ENCODE data around the gene ADAM12. TPM values are rescaled to one million over a fixed set of nuclear protein-coding genes. Genes with fewer than 3 reads are reported as not detected.

Gene ADAM12
- total and polyA plus RNA-seq, 10 of the 15 experiments (the other 5 are each of a cell fraction or from before 2014, with no cell fraction given), result under 0.01 to 0.62 (median 0.04) TPM; not detected in 5

DNA sequence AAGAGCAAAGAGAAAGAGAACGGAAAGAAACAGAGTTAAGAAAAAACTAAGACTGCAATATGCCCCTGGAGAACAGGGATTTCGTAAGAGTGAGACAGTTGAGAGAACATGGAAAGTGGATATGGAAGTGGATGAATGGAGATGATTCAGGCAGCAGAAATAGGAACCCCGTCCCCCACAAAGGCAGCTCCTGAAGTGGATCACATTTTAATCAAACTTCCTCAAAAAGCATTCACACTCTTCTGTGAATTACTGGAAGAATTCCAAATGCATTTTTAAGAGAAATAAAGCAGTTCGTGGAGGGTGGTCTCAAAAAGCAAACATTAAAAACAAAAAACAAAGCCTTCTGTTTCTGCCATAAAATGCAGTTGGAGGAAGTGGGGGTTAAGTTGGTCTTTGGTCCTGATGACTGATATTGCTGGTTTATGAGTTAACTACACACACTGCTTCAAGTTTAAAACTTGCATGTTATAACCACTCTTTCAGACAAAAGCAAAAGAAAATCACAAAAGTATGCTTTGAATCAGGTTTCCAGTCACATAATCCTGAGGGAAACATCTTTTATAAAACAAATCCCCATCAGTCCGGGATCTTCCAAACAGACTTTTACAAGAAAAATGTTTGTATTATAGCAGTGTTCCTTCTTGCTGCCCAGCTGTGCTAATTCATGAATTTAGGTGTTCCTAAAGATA lies 277.6 kb downstream of the ADAM12 start:
- no peak overlapping the region for H2AFZ ChIP-seq (ENCODE audit: control insufficient read depth, low read depth, low read length)
- H3K9ac ChIP-seq (ENCODE audit: control insufficient read depth, insufficient read depth, low read length), result no peak overlapping the region
- no peaks in the 10 kb centered on the region for H3K4me1 ChIP-seq (ENCODE audit: control insufficient read depth, insufficient read depth, low read length)
- TF ChIP-seq STAT1 (conservative IDR thresholded peaks at IDR 0.05), result no peak
- intact Hi-C loops (cut with micrococcal nuclease; ENCODE audit: unreplicated experiment), result no loop called here
- ChIA-PET RAD21 (ENCODE audit: unreplicated experiment) (no interaction called here), POLR2A (no interaction called here), SMC1A (ENCODE audit: uncharacterized antibody, unreplicated experiment) (no interaction called here), CTCF (no interaction called here)
- no peaks in the 10 kb centered on the region for H3K27me3 ChIP-seq (replicated peaks in 1 of 2; ENCODE audit: control insufficient read depth in 2 of 2, insufficient read depth in 2 of 2, low read length in 1 of 2)
- no peaks in the 10 kb centered on the region for H3K79me2 ChIP-seq (ENCODE audit: control insufficient read depth, insufficient read depth, low read length)
- no peaks in the 10 kb centered on the region for H3K9me3 ChIP-seq (replicated peaks; ENCODE audit: control insufficient read depth, insufficient read depth, low read length)
- no peak overlapping the region for H3K4me2 ChIP-seq (ENCODE audit: control insufficient read depth, insufficient read depth)
- no peaks in the 10 kb centered on the region for H3K36me3 ChIP-seq (ENCODE audit: control insufficient read depth in 2 of 2, insufficient read depth in 2 of 2, low read length in 1 of 2)
- H3K27ac ChIP-seq (ENCODE audit: control insufficient read depth, insufficient read depth), result no peak overlapping the region
- ATAC-seq, result no peak
- no peak overlapping the region for H3K4me3 ChIP-seq
- in situ Hi-C loops (cut with MboI), result no loop called here
- 22% methylated on average over 4 of the region's 5 CpGs for WGBS (ENCODE audit: insufficient coverage, insufficient replicate concordance, low lambda C conversion rate, missing lambda C conversion rate)
- no peaks in the 10 kb centered on the region for H4K20me1 ChIP-seq (ENCODE audit: control insufficient read depth, insufficient read depth)
- no peak for DNase-seq (ENCODE audit: low read depth, low spot score)
- FAIRE-seq, result no peak
- BruUV-seq (replicated peaks), result no TSS peak

DNA sequence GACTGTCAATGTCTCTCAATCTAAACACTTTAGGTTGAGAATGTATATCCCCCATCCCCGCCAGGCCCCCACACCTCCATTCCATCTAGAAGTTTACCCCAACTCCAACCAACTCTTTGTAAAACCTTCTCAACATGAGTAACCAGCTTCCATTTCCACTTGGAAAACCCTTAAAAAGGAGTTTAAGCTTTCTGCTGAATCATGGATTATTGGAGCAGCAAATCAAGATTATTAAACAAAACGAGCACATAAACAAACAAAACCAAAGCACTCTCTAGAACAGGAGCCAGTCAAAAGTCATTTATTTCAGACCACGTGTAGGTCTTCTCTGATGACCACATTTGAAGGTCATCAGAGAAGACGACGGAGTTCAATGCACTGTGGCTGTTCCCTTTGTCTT lies 278.4 kb downstream of the ADAM12 start:
- H3K36me3 ChIP-seq (ENCODE audit: control insufficient read depth in 2 of 2, insufficient read depth in 2 of 2, low read length in 1 of 2), result no peaks in the 10 kb centered on the region
- H4K20me1 ChIP-seq (ENCODE audit: control insufficient read depth, insufficient read depth), result no peaks in the 10 kb centered on the region
- ATAC-seq (no peak), DNase-seq (ENCODE audit: low read depth, low spot score) (no peak), FAIRE-seq (no peak)
- no peak overlapping the region for H3K4me2 ChIP-seq (ENCODE audit: control insufficient read depth, insufficient read depth)
- H3K4me1 ChIP-seq (ENCODE audit: control insufficient read depth, insufficient read depth, low read length), result no peaks in the 10 kb centered on the region
- SMC1A ChIA-PET (ENCODE audit: uncharacterized antibody, unreplicated experiment), result no interaction called here
- intact Hi-C loops (cut with micrococcal nuclease; ENCODE audit: unreplicated experiment) (no loop called here), in situ Hi-C loops (cut with MboI) (no loop called here)
- POLR2A ChIA-PET, result no interaction called here
- no peak overlapping the region for H3K27ac ChIP-seq (ENCODE audit: control insufficient read depth, insufficient read depth)
- no peak overlapping the region for H2AFZ ChIP-seq (ENCODE audit: control insufficient read depth, low read depth, low read length)
- TF ChIP-seq HDGF (IDR thresholded peaks at IDR 0.05) (no peak), ZNF24 (IDR thresholded peaks at IDR 0.05) (no peak), SPI1 (IDR thresholded peaks at IDR 0.05; ENCODE audit: borderline replicate concordance, insufficient read depth, low read depth, low read length) (no peak), BHLHE40 (IDR thresholded peaks at IDR 0.05; ENCODE audit: borderline replicate concordance in 1 of 2, low read depth in 2 of 2, low read length in 1 of 2) (no peak), NBN (IDR thresholded peaks at IDR 0.05) (no peak), HDAC6 (IDR thresholded peaks at IDR 0.05; ENCODE audit: unreplicated experiment) (no peak), FOS (IDR thresholded peaks at IDR 0.05; ENCODE audit: borderline replicate concordance, extremely low read depth, insufficient read length) (no peak), NFXL1 (IDR thresholded peaks at IDR 0.05; ENCODE audit: borderline replicate concordance) (no peak), STAT1 (conservative IDR thresholded peaks at IDR 0.05) (no peak), MTA2 (IDR thresholded peaks at IDR 0.05; ENCODE audit: low read depth) (no peak), ZNF207 (IDR thresholded peaks at IDR 0.05; ENCODE audit: borderline replicate concordance) (no peak), JUND (IDR thresholded peaks at IDR 0.05; ENCODE audit: low read depth, low read length) (no peak), SREBF1 (IDR thresholded peaks at IDR 0.05; ENCODE audit: low read length) (no peak), CBFB (IDR thresholded peaks at IDR 0.05; ENCODE audit: low read depth) (no peak), SIN3A (IDR thresholded peaks at IDR 0.05; ENCODE audit: low read depth, low read length) (no peak), NFYB (IDR thresholded peaks at IDR 0.05; ENCODE audit: insufficient read depth, low read depth, low read length) (no peak), CEBPB (IDR thresholded peaks at IDR 0.05; ENCODE audit: borderline replicate concordance in 1 of 2, low read depth in 2 of 2, low read length in 2 of 2) (no peak)
- TF ChIP-seq, protein P1, sequence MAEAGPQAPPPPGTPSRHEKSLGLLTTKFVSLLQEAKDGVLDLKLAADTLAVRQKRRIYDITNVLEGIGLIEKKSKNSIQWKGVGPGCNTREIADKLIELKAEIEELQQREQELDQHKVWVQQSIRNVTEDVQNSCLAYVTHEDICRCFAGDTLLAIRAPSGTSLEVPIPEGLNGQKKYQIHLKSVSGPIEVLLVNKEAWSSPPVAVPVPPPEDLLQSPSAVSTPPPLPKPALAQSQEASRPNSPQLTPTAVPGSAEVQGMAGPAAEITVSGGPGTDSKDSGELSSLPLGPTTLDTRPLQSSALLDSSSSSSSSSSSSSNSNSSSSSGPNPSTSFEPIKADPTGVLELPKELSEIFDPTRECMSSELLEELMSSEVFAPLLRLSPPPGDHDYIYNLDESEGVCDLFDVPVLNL (IDR thresholded peaks at IDR 0.05; ENCODE audit: low read depth, low read length), result no peak
- 24% methylated on average over 5 of the region's 5 CpGs for WGBS (ENCODE audit: insufficient coverage, insufficient replicate concordance, low lambda C conversion rate, missing lambda C conversion rate)
- no peaks in the 10 kb centered on the region for H3K9me3 ChIP-seq (replicated peaks; ENCODE audit: control insufficient read depth, insufficient read depth, low read length)
- no TSS peak for BruUV-seq (replicated peaks)
- H3K9ac ChIP-seq (ENCODE audit: control insufficient read depth, insufficient read depth, low read length), result no peak overlapping the region
- CTCF ChIA-PET, result no interaction called here
- no peaks in the 10 kb centered on the region for H3K79me2 ChIP-seq (ENCODE audit: control insufficient read depth, insufficient read depth, low read length)
- no peak overlapping the region for H3K4me3 ChIP-seq
- H3K27me3 ChIP-seq (replicated peaks in 1 of 2; ENCODE audit: control insufficient read depth in 2 of 2, insufficient read depth in 2 of 2, low read length in 1 of 2), result no peaks in the 10 kb centered on the region
- RAD21 ChIA-PET (ENCODE audit: unreplicated experiment), result no interaction called here

Data from GM12878 (cell line).